CD14-positive monocyte (primary cell): Measurements from ENCODE around the gene TTC38. TPM values are rescaled to one million over a fixed set of nuclear protein-coding genes. Genes with fewer than 3 reads are reported as not detected.
A peak's percentile ranks its signal among the peaks of the same experiment; 100 is the strongest.

Experiments used
- DNase-seq, 3 donors: peaks; one replicate each; pipeline ENCODE4 v3.0.0-alpha.2; 2011 to 2022
- H2AFZ ChIP-seq: 2 replicates; pipeline ENCODE4 v1.6.0; 2012; ENCODE audit warnings: mild to moderate bottlenecking, low read depth, low read length, inconsistent platforms; ENCODE audit not compliant: insufficient read depth, poor library complexity, severe bottlenecking
- H3K27ac ChIP-seq, 2 donors: 1 replicate in 1 of 2; 2 replicates in 1 of 2; pipeline ENCODE4 v1.5.1; 2012 to 2013; ENCODE audit warnings: low read length in 2 of 2, control low read depth in 1 of 2, inconsistent platforms in 1 of 2, low read depth in 1 of 2, mild to moderate bottlenecking in 1 of 2
- H3K27me3 ChIP-seq, 2 donors: one replicate each; pipeline versions ENCODE4 v1.6.0 to v1.6.1; 2011 to 2013; ENCODE audit warnings: low read length in 2 of 2; ENCODE audit not compliant: control insufficient read depth in 2 of 2, insufficient read depth in 2 of 2
- H3K36me3 ChIP-seq, 2 donors: replicated peaks in 1 of 2; 1 replicate in 1 of 2; 2 replicates in 1 of 2; pipeline versions ENCODE4 v1.5.1 to v1.6.1; 2012 to 2013; ENCODE audit warnings: low read length in 2 of 2, control low read depth in 1 of 2, inconsistent platforms in 1 of 2, mild to moderate bottlenecking in 1 of 2; ENCODE audit not compliant: insufficient read depth in 2 of 2, control insufficient read depth in 1 of 2
- H3K4me1 ChIP-seq, 2 donors: 1 replicate in 1 of 2; 2 replicates in 1 of 2; pipeline versions ENCODE4 v1.5.1 to v1.6.1; 2012 to 2013; ENCODE audit warnings: low read length in 2 of 2, control low read depth in 1 of 2, inconsistent platforms in 1 of 2, mild to moderate bottlenecking in 1 of 2, moderate library complexity in 1 of 2; ENCODE audit not compliant: insufficient read depth in 2 of 2, control insufficient read depth in 1 of 2
- H3K4me2 ChIP-seq: replicated peaks from 2 replicates; pipeline ENCODE3; 2012; ENCODE audit warnings: low read length, moderate library complexity, mild to moderate bottlenecking; ENCODE audit not compliant: poor library complexity, severe bottlenecking; ENCODE audit errors: extremely low read depth
- H3K4me3 ChIP-seq, 3 experiments: fragments of 200-600 bp in 1 of 3; sonication (generic) in 1 of 3; replicated peaks in 1 of 3; 1 replicate in 2 of 3; 2 replicates in 1 of 3; pipeline ENCODE4 v1.5.1; 2011 to 2013; ENCODE audit warnings: low read length in 3 of 3, mild to moderate bottlenecking in 3 of 3, control low read depth in 2 of 3, low read depth in 2 of 3, inconsistent platforms in 1 of 3, moderate library complexity in 1 of 3
- H3K79me2 ChIP-seq: 2 replicates; pipeline ENCODE4 v1.6.0; 2012; ENCODE audit warnings: mild to moderate bottlenecking, control low read depth, inconsistent platforms, low read length, moderate library complexity; ENCODE audit not compliant: insufficient read depth
- H3K9ac ChIP-seq: 2 replicates; pipeline ENCODE4 v1.6.0; 2017; ENCODE audit warnings: low read length, mild to moderate bottlenecking; ENCODE audit not compliant: insufficient read depth, poor library complexity, severe bottlenecking
- H3K9me3 ChIP-seq, 2 donors: replicated peaks in 1 of 2; 1 replicate in 1 of 2; 2 replicates in 1 of 2; pipeline versions ENCODE4 v1.5.1 to v1.6.1; 2012 to 2013; ENCODE audit warnings: low read length in 2 of 2, control low read depth in 1 of 2; ENCODE audit not compliant: control insufficient read depth in 1 of 2, insufficient read depth in 1 of 2
- H4K20me1 ChIP-seq: 2 replicates; pipeline ENCODE4 v1.6.0; 2012; ENCODE audit warnings: mild to moderate bottlenecking, low read length, control low read depth, moderate library complexity; ENCODE audit not compliant: insufficient read depth
- H3K27ac Mint-ChIP-seq, 7 donors: one replicate each; pipeline ENCODE4 v1.8.0; 2020; ENCODE audit warnings: mild to moderate bottlenecking in 7 of 7, mixed read lengths in 7 of 7, moderate library complexity in 6 of 7, inconsistent platforms in 2 of 7
- H3K27me3 Mint-ChIP-seq, 3 donors: one replicate each; pipeline ENCODE4 v1.8.0; 2021 to 2022; ENCODE audit warnings: low read depth in 3 of 3, mild to moderate bottlenecking in 3 of 3, mixed read lengths in 3 of 3, moderate library complexity in 3 of 3, inconsistent platforms in 1 of 3
- H3K36me3 Mint-ChIP-seq, 2 donors: one replicate each; pipeline ENCODE4 v1.8.0; 2020; ENCODE audit warnings: mixed read lengths in 2 of 2, inconsistent platforms in 1 of 2, mild to moderate bottlenecking in 1 of 2
- H3K4me1 Mint-ChIP-seq: one replicate; pipeline ENCODE4 v1.8.0; 2020; ENCODE audit warnings: mild to moderate bottlenecking, mixed read lengths
- H3K4me3 Mint-ChIP-seq, 2 donors: one replicate each; pipeline ENCODE4 v1.8.0; 2020; ENCODE audit warnings: mild to moderate bottlenecking in 2 of 2, mixed read lengths in 2 of 2, moderate library complexity in 1 of 2
- H3K9me3 Mint-ChIP-seq, 7 donors: one replicate each; pipeline ENCODE4 v1.8.0; 2020 to 2022; ENCODE audit warnings: mixed read lengths in 7 of 7, mild to moderate bottlenecking in 6 of 7, moderate library complexity in 6 of 7, inconsistent platforms in 2 of 7
- CTCF ChIP-seq: fragments of 200-600 bp; IDR thresholded peaks from one replicate; pipeline ENCODE4 v1.8.0; 2022; ENCODE audit warnings: antibody characterized with exemption, mild to moderate bottlenecking
- WGBS: methylation state at CpG from one replicate; pipeline ENCODE4 v1.1.5; 2013; ENCODE audit warnings: missing lambda C conversion rate; ENCODE audit not compliant: insufficient coverage; 5-methylcytosine and 5-hydroxymethylcytosine counted together
- intact Hi-C, 2 donors: fragments of 100-400 bp; cut with micrococcal nuclease; formaldehyde crosslinking; loops; one replicate each; pipeline versions ENCODE4 v1.15.0 to v1.15.1; 2023
- polyA plus RNA-seq, 3 donors: library from polyadenylated mRNA; depleted of rRNA in 1 of 3; unstranded in 2 of 3; stranded (reverse) in 1 of 3; fragments of 300-500 nt in 2 of 3; fragments of >200 nt in 1 of 3; fragmentation: Illumina TruSeq in 2 of 3; gene quantifications; 1 replicate in 2 of 3; 2 replicates in 1 of 3; pipeline ENCODE4 v1.2.3, GENCODE V29; 2012 to 2021

Gene TTC38
- polyA plus RNA-seq, 3 donors = 14.7 to 22.5 (median 17.0) TPM

- H4K20me1 ChIP-seq = no peaks in the 10 kb centered on the region
- no peaks in the 10 kb centered on the region for H3K27me3 ChIP-seq
- H3K27ac ChIP-seq = no peak overlapping the region
- peaks cover 5 to 50% of the 10 kb centered on the region in 2 donors for H3K36me3 ChIP-seq
- intact Hi-C loops = no loop called here
- Mint-ChIP-seq H3K9me3 (no peaks in the 10 kb centered on the region), H3K36me3 (peaks cover 44 to 50% of the 10 kb centered on the region in 2 donors), H3K27ac (no peak overlapping the region), H3K4me1 (peaks cover 20% of the 10 kb centered on the region), H3K4me3 (no peak overlapping the region), H3K27me3 (no peaks in the 10 kb centered on the region)
- no peaks in the 10 kb centered on the region for H3K9me3 ChIP-seq
- DNase-seq = no peak
- H2AFZ ChIP-seq = no peak overlapping the region
- H3K79me2 ChIP-seq = no peaks in the 10 kb centered on the region
- 99% methylated on average over 16 of the region's 16 CpGs for WGBS
- H3K4me3 ChIP-seq = no peak overlapping the region
- H3K4me2 ChIP-seq = no peak overlapping the region
- no peak for TF ChIP-seq CTCF
- no peak overlapping the region for H3K9ac ChIP-seq
- peaks cover 23 to 25% of the 10 kb centered on the region in 2 donors for H3K4me1 ChIP-seq
These were observed 29.3 kb upstream of the TTC38 start for GRCh38 chr22:46238541-46238940.

- Histone ChIP-seq H3K9ac (no peak overlapping the region), H3K4me2 (no peak overlapping the region), H2AFZ (no peak overlapping the region), H3K9me3 (no peaks in the 10 kb centered on the region), H3K79me2 (no peaks in the 10 kb centered on the region), H3K36me3 (peaks cover 10 to 58% of the 10 kb centered on the region in 2 donors), H3K4me3 (no peak overlapping the region), H3K4me1 (peaks cover 21 to 25% of the 10 kb centered on the region in 2 donors), H3K27me3 (no peaks in the 10 kb centered on the region), H3K27ac (no peak overlapping the region), H4K20me1 (no peaks in the 10 kb centered on the region)
- intact Hi-C loops = no loop called here
- no peak for TF ChIP-seq CTCF
- Mint-ChIP-seq H3K27ac (peak overlapping the region in 2 of 7 donors; percentile 19 to 76), H3K27me3 (no peaks in the 10 kb centered on the region), H3K4me3 (no peak overlapping the region), H3K9me3 (no peaks in the 10 kb centered on the region), H3K4me1 (peaks cover 19% of the 10 kb centered on the region), H3K36me3 (peaks cover 50 to 57% of the 10 kb centered on the region in 2 donors)
- DNase-seq = no peak
- 38% methylated on average over 5 of the region's 20 CpGs for WGBS
These were observed 28.4 kb upstream of the TTC38 start for GRCh38 chr22:46239261-46240048.
